Transverse colon (tissue), 4 donors: ENCODE results near the gene NOP53.
"Not testable (repeated sequence)": the region's sequence is repeated elsewhere in the genome, so short reads cannot be mapped to it uniquely, and the experiment has no call there.

Experiments
- EP300 ChIP-seq: sonication (generic); formaldehyde crosslinking; IDR thresholded peaks from one replicate; pipeline ENCODE4 v1.6.1; 2017; ENCODE audit warnings: antibody characterized with exemption, low read depth
- POLR2A ChIP-seq: fragments of 450-650 bp; IDR thresholded peaks from one replicate; pipeline ENCODE4 v1.6.1; 2016; ENCODE audit warnings: antibody characterized with exemption, mild to moderate bottlenecking, moderate library complexity
- POLR2AphosphoS5 ChIP-seq, 3 donors: sonication (generic); formaldehyde crosslinking; IDR thresholded peaks; one replicate each; pipeline ENCODE4 v1.6.1; 2016; ENCODE audit warnings: antibody characterized with exemption in 3 of 3
- TF ChIP-seq, protein P1 (sequence below), 5 experiments: fragments of 200-600 bp in 3 of 5; fragments of 450-650 bp in 2 of 5; sonication (generic) in 3 of 5; IDR thresholded peaks; 1 replicate in 2 of 5; 2 replicates in 3 of 5; pipeline ENCODE4 v1.5.1; 2016 to 2017; ENCODE audit warnings: antibody characterized with exemption in 5 of 5, inconsistent platforms in 3 of 5, mild to moderate bottlenecking in 2 of 5, moderate library complexity in 1 of 5

GRCh38 chr19:47787307-47787706 lies 42.0 kb downstream of the NOP53 start:
- TF ChIP-seq POLR2A; POLR2AphosphoS5 (IDR thresholded peaks at IDR 0.05); EP300: not testable (repeated sequence)
- TF ChIP-seq, protein P1, sequence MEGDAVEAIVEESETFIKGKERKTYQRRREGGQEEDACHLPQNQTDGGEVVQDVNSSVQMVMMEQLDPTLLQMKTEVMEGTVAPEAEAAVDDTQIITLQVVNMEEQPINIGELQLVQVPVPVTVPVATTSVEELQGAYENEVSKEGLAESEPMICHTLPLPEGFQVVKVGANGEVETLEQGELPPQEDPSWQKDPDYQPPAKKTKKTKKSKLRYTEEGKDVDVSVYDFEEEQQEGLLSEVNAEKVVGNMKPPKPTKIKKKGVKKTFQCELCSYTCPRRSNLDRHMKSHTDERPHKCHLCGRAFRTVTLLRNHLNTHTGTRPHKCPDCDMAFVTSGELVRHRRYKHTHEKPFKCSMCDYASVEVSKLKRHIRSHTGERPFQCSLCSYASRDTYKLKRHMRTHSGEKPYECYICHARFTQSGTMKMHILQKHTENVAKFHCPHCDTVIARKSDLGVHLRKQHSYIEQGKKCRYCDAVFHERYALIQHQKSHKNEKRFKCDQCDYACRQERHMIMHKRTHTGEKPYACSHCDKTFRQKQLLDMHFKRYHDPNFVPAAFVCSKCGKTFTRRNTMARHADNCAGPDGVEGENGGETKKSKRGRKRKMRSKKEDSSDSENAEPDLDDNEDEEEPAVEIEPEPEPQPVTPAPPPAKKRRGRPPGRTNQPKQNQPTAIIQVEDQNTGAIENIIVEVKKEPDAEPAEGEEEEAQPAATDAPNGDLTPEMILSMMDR (IDR thresholded peaks at IDR 0.05): not testable (repeated sequence)
